Diencephalon (tissue), 1 donor: Measurements from ENCODE around the gene GRAPL. TPM values are rescaled to one million over a fixed set of nuclear protein-coding genes. Genes with fewer than 3 reads are reported as not detected.

Source experiments
- total RNA-seq: library from RNA; depleted of rRNA; stranded (reverse); fragments of >200 nt; gene quantifications from one replicate; pipeline ENCODE4 v1.2.3, GENCODE V29; 2014

Gene GRAPL
- total RNA-seq = 0.92 TPM

GRCh38 chr17:19127148-19127980, at the start of gene GRAPL:
GRAPL (plus strand) TSS chr17:19127589; CDS start chr17:19127620, 31 bp downstream.

Other genes starting within 250 kb of the GRAPL start
- not detected for gene SLC5A10, start 175.4 kb upstream of the GRAPL start, total RNA-seq
- gene FAM83G, start 122.8 kb upstream of the GRAPL start, total RNA-seq = 3.7 TPM
- gene GRAP, start 80.6 kb upstream of the GRAPL start, total RNA-seq = 4.8 TPM
- 73.4 TPM for gene EPN2, start 109.8 kb downstream of the GRAPL start, total RNA-seq
- gene B9D1, start 235.1 kb downstream of the GRAPL start, total RNA-seq = 33.9 TPM